Erythroblast (primary cell): ENCODE measurements around the gene CPN2.

Experiments used
- GATA1 ChIP-seq: IDR thresholded peaks from 2 replicates; pipeline ENCODE4 v1.6.1; 2011; ENCODE audit warnings: low read depth, mild to moderate bottlenecking, control low read depth, low read length, moderate library complexity
- POLR2A ChIP-seq: IDR thresholded peaks from 2 replicates; pipeline ENCODE4 v1.6.1; 2011; ENCODE audit warnings: mild to moderate bottlenecking, low read length

DNA sequence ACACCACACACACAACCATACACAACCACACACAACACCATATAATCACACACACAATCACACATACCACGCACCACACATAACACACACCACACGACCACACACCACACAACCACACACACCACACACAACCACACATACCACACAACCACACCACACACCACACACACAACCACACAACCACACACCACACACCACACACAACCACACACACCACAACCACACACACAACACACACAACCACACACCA, 24.2 kb downstream of the CPN2 start:
- no peak for TF ChIP-seq POLR2A
- no peak for TF ChIP-seq GATA1
